Testis (tissue), 3 donors: ENCODE measurements around the gene PLA2G2D. TPM values are rescaled to one million over a fixed set of nuclear protein-coding genes. Genes with fewer than 3 reads are reported as not detected.

Experiments
- DNase-seq: peaks from one replicate; pipeline ENCODE4 v3.0.0-alpha.2; 2019
- H3K27ac ChIP-seq, 2 donors: fragments of 200-600 bp; sonication (generic); one replicate each; pipeline ENCODE4 v1.5.1; 2019
- H3K27me3 ChIP-seq: fragments of 200-600 bp; sonication (generic); one replicate; pipeline ENCODE4 v1.5.1; 2019
- H3K36me3 ChIP-seq: fragments of 200-600 bp; sonication (generic); one replicate; pipeline ENCODE4 v1.5.1; 2017; ENCODE audit warnings: low read depth; ENCODE audit errors: missing control alignments
- H3K4me1 ChIP-seq: fragments of 200-600 bp; sonication (generic); one replicate; pipeline ENCODE4 v1.5.1; 2019
- H3K4me3 ChIP-seq, 2 donors: fragments of 200-600 bp; sonication (generic); one replicate each; pipeline ENCODE4 v1.5.1; 2017 to 2019
- H3K9me3 ChIP-seq: fragments of 200-600 bp; sonication (generic); one replicate; pipeline ENCODE4 v1.5.1; 2017
- POLR2A ChIP-seq: fragments of 450-650 bp; IDR thresholded peaks from one replicate; pipeline ENCODE4 v1.6.1; 2017; ENCODE audit warnings: antibody characterized with exemption, mild to moderate bottlenecking, moderate library complexity
- WGBS, 2 donors: methylation state at CpG; one replicate each; pipeline ENCODE4 v1.1.5; 2018; 5-methylcytosine and 5-hydroxymethylcytosine counted together
- intact Hi-C: fragments of 100-400 bp; cut with DNase I; formaldehyde crosslinking; loops from one replicate; pipeline ENCODE4 v1.15.1; 2023; ENCODE audit warnings: low total_unique reads
- polyA plus RNA-seq: library from polyadenylated mRNA; stranded (reverse); fragments of 350-450 nt; fragmentation: Illumina TruSeq; extraction: RNeasy Lipid Tissue Mini Kit (QIAGEN cat#74804); gene quantifications from one replicate; pipeline ENCODE4 v1.2.3, GENCODE V29; 2014; ENCODE audit warnings: low read depth, low replicate concordance; ENCODE audit not compliant: insufficient read depth
- total RNA-seq, 2 donors: library from RNA; depleted of rRNA; stranded (reverse); fragments of >200 nt; gene quantifications; one replicate each; pipeline ENCODE4 v1.2.3, GENCODE V29; 2016
- TF ChIP-seq, protein P1 (sequence below), 3 experiments: fragments of 450-650 bp in 2 of 3; fragments of 200-600 bp in 1 of 3; sonication (generic) in 1 of 3; IDR thresholded peaks; one replicate each; pipeline ENCODE4 v1.5.1; 2016 to 2019; ENCODE audit warnings: antibody characterized with exemption in 3 of 3, mild to moderate bottlenecking in 2 of 3, moderate library complexity in 1 of 3

Gene PLA2G2D
- total and polyA plus RNA-seq, 3 donors from 2014 or later: 0.16 to 3.7 TPM; not detected in 1

DNA sequence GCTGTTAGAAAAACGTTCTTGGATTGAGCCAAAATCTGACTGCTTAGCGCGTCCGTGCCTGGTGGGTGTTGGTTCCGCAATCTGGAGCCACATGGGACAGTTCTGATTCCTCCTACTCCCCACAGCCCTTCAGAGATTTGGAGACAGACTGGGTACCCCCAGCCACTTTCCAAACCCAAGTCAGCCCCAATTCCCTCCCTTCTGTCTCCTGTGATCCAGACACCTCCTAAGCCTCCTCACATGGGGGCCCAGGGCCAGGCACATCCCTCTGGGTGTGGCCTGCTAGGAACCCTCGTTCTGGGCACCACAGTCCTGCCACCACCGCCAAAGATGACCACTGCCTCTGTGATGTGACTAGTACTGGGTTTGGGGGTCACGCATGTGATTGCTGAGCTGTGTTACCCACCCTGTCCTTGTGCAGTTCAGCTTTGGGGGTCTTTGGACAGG lies 44.6 kb downstream of the PLA2G2D start:
- Histone ChIP-seq H3K4me1 (peaks cover 5% of the 10 kb centered on the region), H3K9me3 (no peaks in the 10 kb centered on the region), H3K36me3 (no peaks in the 10 kb centered on the region), H3K27ac (no peak overlapping the region), H3K4me3 (no peak overlapping the region), H3K27me3 (no peaks in the 10 kb centered on the region)
- no peak for DNase-seq
- WGBS, 2 donors: 69% methylated on average over 6 to 8 of the region's 8 CpGs
- intact Hi-C loops: no loop called here
- no peak for TF ChIP-seq POLR2A
- TF ChIP-seq, protein P1, sequence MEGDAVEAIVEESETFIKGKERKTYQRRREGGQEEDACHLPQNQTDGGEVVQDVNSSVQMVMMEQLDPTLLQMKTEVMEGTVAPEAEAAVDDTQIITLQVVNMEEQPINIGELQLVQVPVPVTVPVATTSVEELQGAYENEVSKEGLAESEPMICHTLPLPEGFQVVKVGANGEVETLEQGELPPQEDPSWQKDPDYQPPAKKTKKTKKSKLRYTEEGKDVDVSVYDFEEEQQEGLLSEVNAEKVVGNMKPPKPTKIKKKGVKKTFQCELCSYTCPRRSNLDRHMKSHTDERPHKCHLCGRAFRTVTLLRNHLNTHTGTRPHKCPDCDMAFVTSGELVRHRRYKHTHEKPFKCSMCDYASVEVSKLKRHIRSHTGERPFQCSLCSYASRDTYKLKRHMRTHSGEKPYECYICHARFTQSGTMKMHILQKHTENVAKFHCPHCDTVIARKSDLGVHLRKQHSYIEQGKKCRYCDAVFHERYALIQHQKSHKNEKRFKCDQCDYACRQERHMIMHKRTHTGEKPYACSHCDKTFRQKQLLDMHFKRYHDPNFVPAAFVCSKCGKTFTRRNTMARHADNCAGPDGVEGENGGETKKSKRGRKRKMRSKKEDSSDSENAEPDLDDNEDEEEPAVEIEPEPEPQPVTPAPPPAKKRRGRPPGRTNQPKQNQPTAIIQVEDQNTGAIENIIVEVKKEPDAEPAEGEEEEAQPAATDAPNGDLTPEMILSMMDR (IDR thresholded peaks at IDR 0.05): no peak

DNA sequence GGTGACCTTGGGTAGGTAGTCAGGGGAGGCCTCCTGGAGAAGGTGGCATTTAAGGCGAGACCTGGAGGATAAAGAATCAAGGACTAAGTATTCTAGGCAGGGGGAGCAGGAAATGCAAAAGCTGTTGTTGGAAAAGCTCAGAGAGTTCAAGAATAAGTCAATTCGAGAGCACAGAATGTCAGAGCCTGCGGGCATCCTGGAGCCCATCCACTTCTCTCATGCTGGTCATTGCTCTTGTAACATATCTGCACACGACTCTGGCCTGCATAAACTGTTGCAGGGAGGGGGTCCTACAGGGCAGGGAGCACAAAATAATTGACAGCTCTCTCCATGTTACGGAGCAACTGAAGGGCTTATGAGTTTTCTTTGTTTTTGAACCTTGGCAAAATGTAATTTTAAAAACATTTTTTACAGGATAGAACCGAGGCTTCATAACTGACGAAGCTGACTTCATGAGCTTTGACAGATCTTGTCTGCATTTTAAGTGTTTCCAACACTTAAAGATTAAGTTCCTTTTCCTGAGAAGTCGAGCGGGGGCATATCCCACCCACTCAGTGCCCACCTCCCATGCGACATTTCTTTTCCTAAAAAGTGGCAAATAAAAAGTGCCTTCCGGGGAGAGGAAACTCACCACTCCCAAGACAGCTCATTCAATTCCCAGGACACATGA lies 45.1 kb downstream of the PLA2G2D start:
- no peak overlapping the region for H3K27ac ChIP-seq
- no peaks in the 10 kb centered on the region for H3K36me3 ChIP-seq
- H3K4me1 ChIP-seq: peaks cover 9% of the 10 kb centered on the region
- 79 to 85% methylated on average over 11 of the region's 11 CpGs for WGBS, 2 donors
- no peaks in the 10 kb centered on the region for H3K27me3 ChIP-seq
- no peak overlapping the region for H3K4me3 ChIP-seq
- DNase-seq: no peak
- TF ChIP-seq POLR2A: no peak
- TF ChIP-seq, protein P1 (IDR thresholded peaks at IDR 0.05): no peak
- H3K9me3 ChIP-seq: no peaks in the 10 kb centered on the region
- intact Hi-C loops: no loop called here

DNA sequence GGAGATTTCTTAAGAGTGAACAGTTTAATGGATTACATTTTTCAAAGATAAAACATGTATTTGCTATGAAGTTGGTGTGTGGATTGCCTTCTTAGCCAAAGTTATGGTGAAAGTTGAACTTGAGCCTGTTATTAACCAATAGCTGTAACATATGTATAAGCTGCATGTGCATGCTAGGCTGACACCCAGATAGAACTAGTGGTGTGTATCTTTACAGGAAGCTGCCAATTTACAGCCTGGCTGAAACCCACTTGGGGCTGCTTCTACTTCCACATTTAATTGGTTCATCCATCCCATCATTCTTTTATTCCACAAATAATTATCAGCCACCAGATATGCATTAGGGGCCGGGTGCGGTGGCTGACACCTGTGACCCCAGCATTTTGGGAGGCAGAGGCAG lies 46.1 kb downstream of the PLA2G2D start:
- peaks cover 9% of the 10 kb centered on the region for H3K4me1 ChIP-seq
- DNase-seq: no peak
- no peak for TF ChIP-seq POLR2A
- TF ChIP-seq, protein P1 (IDR thresholded peaks at IDR 0.05): no peak
- no peaks in the 10 kb centered on the region for H3K27me3 ChIP-seq
- intact Hi-C loops: no loop called here
- H3K36me3 ChIP-seq: no peaks in the 10 kb centered on the region
- H3K27ac ChIP-seq: no peak overlapping the region
- no peak overlapping the region for H3K4me3 ChIP-seq
- WGBS, 2 donors: 86 to 94% methylated on average over 2 of the region's 2 CpGs
- H3K9me3 ChIP-seq: no peaks in the 10 kb centered on the region

DNA sequence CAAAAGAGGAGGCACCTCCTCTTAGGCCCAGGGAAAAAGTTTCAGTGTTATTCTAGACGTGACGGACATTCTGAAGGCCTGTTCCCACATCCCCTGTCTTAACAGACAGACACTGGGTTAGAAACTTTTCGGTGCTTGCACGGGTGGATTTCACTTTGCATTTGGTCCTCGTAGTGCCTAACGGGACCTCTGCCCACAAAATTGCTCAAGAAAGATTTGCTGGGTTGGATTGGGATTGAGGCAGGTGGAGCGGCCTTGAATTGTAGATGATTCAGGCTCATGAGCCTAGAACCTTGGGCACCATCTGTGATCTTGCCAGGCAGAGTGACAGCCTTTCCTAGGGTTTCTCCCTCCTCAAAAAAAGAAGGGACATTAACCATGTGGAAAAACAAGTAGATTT lies 46.6 kb downstream of the PLA2G2D start:
- DNase-seq: no peak
- intact Hi-C loops: no loop called here
- H3K27me3 ChIP-seq: no peaks in the 10 kb centered on the region
- no peaks in the 10 kb centered on the region for H3K9me3 ChIP-seq
- no peak overlapping the region for H3K4me3 ChIP-seq
- TF ChIP-seq, protein P1 (IDR thresholded peaks at IDR 0.05): no peak
- no peak for TF ChIP-seq POLR2A
- peaks cover 9% of the 10 kb centered on the region for H3K4me1 ChIP-seq
- no peak overlapping the region for H3K27ac ChIP-seq
- H3K36me3 ChIP-seq: no peaks in the 10 kb centered on the region
- WGBS, 2 donors: 92 to 94% methylated on average over 7 of the region's 7 CpGs

DNA sequence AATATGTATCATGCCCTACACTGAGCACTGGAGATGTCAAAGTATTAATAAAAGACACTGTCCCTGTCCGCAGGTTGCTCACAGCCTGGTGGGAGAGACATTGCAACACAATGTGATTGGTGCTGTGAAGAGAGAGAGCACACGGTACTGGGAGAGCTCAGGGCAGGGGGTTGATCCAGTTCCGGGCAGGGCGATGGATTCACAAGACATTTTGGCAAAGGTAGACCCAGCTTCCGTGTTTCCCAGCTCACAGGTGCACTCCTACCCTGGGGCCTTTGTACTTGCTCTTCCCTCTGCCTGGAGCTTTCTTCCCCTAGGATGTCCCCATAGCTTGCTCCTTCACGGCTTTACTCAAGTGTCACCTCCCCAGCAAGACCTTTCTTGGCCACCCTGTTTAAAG lies 47.9 kb downstream of the PLA2G2D start:
- intact Hi-C loops: no loop called here
- Histone ChIP-seq H3K27ac (no peak overlapping the region), H3K4me1 (peaks cover 9% of the 10 kb centered on the region), H3K27me3 (no peaks in the 10 kb centered on the region), H3K9me3 (no peaks in the 10 kb centered on the region), H3K4me3 (no peak overlapping the region), H3K36me3 (no peaks in the 10 kb centered on the region)
- no peak for DNase-seq
- WGBS, 2 donors: 89 to 96% methylated on average over 6 of the region's 6 CpGs
- TF ChIP-seq, protein P1 (IDR thresholded peaks at IDR 0.05): no peak
- no peak for TF ChIP-seq POLR2A
